DND-41 (cell line): ENCODE data around the gene IL21R.

Experiments
- CTCF ChIP-seq: IDR thresholded peaks from 2 replicates; pipeline ENCODE4 v1.5.1; 2012; ENCODE audit warnings: borderline replicate concordance, low read length, moderate library complexity, mild to moderate bottlenecking; ENCODE audit not compliant: poor library complexity, severe bottlenecking; ENCODE audit errors: extremely low read depth
- EZH2 ChIP-seq: IDR thresholded peaks from 3 replicates; pipeline ENCODE4 v1.6.1; 2012; ENCODE audit warnings: borderline replicate concordance, low read depth, mild to moderate bottlenecking, moderate library complexity, low read length, inconsistent platforms; ENCODE audit not compliant: severe bottlenecking

DNA sequence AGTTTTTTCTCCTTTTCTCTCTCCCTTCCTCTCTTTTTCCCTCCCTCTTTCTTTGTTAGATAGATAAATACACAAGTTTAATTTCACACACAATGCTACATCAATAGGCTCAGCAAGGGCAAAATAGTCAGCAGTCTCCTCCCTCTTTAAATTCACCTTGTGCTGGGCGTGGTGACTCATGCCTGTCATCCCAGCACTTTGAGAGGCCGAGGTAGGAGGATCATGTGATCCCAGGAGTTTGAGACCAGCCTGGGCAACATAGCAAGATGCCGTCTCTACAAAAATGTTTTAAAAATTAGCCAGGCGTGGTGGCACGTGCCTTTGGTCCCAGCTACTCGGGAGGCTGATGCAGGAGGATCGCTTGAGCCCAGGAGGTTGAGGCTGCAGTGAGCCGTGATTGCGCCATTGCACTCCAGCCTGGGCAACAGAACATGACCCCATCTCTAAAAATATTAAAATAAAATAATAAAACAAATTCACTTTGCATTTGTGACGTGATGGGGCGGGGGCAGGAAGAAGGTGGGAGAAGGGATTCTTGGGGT, 27.4 kb downstream of the IL21R start:
- TF ChIP-seq CTCF: no peak
- no peak for TF ChIP-seq EZH2
